Hepatocyte (in vitro differentiated cells): Measurements from ENCODE around the gene GARIN5B. TPM values are rescaled to one million over a fixed set of nuclear protein-coding genes. Genes with fewer than 3 reads are reported as not detected.

ENCODE experiments used
- DNase-seq: peaks from one replicate; pipeline ENCODE4 v3.0.0-alpha.2; 2016; ENCODE audit warnings: low spot score
- H2AFZ ChIP-seq: fragments of 200-600 bp; sonication (generic); 2 replicates; pipeline ENCODE4 v1.6.0; 2016; ENCODE audit warnings: antibody characterized with exemption, mild to moderate bottlenecking
- H3K27ac ChIP-seq: fragments of 200-600 bp; sonication (generic); 2 replicates; pipeline ENCODE4 v1.5.1; 2016; ENCODE audit warnings: mild to moderate bottlenecking
- H3K27me3 ChIP-seq: fragments of 200-600 bp; sonication (generic); 2 replicates; pipeline ENCODE4 v1.6.1; 2016
- H3K36me3 ChIP-seq: fragments of 200-600 bp; sonication (generic); replicated peaks from 2 replicates; pipeline ENCODE4 v1.5.1; 2016; ENCODE audit warnings: low read depth; ENCODE audit not compliant: insufficient read depth
- H3K4me1 ChIP-seq: fragments of 200-600 bp; sonication (generic); 2 replicates; pipeline ENCODE4 v1.5.1; 2016; ENCODE audit warnings: mild to moderate bottlenecking, moderate library complexity; ENCODE audit not compliant: insufficient read depth
- H3K4me2 ChIP-seq: fragments of 200-600 bp; sonication (generic); 2 replicates; pipeline ENCODE4 v1.6.0; 2016
- H3K4me3 ChIP-seq: fragments of 200-600 bp; sonication (generic); 2 replicates; pipeline ENCODE4 v1.5.1; 2016; ENCODE audit warnings: mild to moderate bottlenecking
- H3K79me2 ChIP-seq: fragments of 200-600 bp; sonication (generic); 2 replicates; pipeline ENCODE4 v1.6.0; 2017; ENCODE audit warnings: mild to moderate bottlenecking
- H3K9me2 ChIP-seq: fragments of 200-600 bp; sonication (generic); replicated peaks from 2 replicates; pipeline ENCODE4 v1.6.0; 2017; ENCODE audit warnings: mild to moderate bottlenecking; ENCODE audit not compliant: insufficient read depth
- H3K9me3 ChIP-seq: fragments of 200-600 bp; sonication (generic); 2 replicates; pipeline ENCODE4 v1.5.1; 2016; ENCODE audit warnings: low read depth, mild to moderate bottlenecking
- H4K20me1 ChIP-seq: fragments of 200-600 bp; sonication (generic); 2 replicates; pipeline ENCODE4 v1.6.0; 2016; ENCODE audit warnings: mild to moderate bottlenecking; ENCODE audit not compliant: insufficient read depth, poor library complexity, severe bottlenecking
- EZH2 ChIP-seq: fragments of 200-600 bp; sonication (generic); IDR thresholded peaks from 2 replicates; pipeline ENCODE4 v1.6.1; 2016; ENCODE audit warnings: antibody characterized with exemption, mild to moderate bottlenecking, borderline replicate concordance
- EZH2phosphoT487 ChIP-seq: fragments of 200-600 bp; sonication (generic); IDR thresholded peaks from one replicate; pipeline ENCODE4 v1.6.1; 2018; ENCODE audit warnings: antibody characterized with exemption, mild to moderate bottlenecking, low read depth, moderate library complexity; ENCODE audit not compliant: unreplicated experiment, severe bottlenecking
- WGBS: methylation state at CpG from one replicate; pipeline ENCODE4 v1.1.6; 2016; ENCODE audit warnings: low lambda C conversion rate; ENCODE audit errors: missing lambda C conversion rate; 5-methylcytosine and 5-hydroxymethylcytosine counted together
- polyA plus RNA-seq: library from polyadenylated mRNA; unstranded; fragments of >200 nt; fragmentation: Nextera tagmentation; extraction: Ambion mirVana; gene quantifications from 2 replicates; pipeline ENCODE4 v1.2.1, GENCODE V29; 2016
- total RNA-seq: library from RNA; depleted of rRNA; stranded (reverse); fragments of >200 nt; gene quantifications from 2 replicates; pipeline ENCODE4 v1.2.3, GENCODE V29; 2014
- TF ChIP-seq, protein P1 (sequence below): fragments of 200-600 bp; sonication (generic); IDR thresholded peaks from 2 replicates; pipeline ENCODE4 v1.5.1; 2016; ENCODE audit warnings: antibody characterized with exemption, mild to moderate bottlenecking; ENCODE audit not compliant: poor library complexity

The GARIN5B gene
- total and polyA plus RNA-seq, 2 experiments from 2014 or later = 0.18 TPM; not detected in 1

DNA sequence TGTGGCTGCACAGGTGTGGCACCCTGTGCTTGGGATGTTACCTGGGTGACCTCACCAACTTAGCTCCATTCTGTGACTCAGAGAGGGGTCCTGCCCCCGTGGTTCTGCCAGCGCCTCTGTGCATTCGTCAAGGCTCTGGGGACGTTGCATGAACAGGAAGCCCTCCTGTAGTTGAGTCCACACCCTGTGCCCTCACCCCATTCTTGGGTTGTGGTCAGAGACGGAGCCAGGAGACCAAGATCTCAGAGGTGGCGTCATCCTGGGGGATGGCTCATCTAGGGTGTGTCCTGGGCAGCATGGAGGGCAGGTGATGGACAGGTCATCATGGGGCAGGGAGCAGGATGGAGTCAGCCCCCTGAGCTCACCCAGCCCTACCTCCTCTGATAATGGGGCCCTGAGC, 11.0 kb downstream of the GARIN5B start:
- Histone ChIP-seq H3K27ac (no peak overlapping the region), H3K4me2 (no peak overlapping the region), H3K9me3 (no peaks in the 10 kb centered on the region), H3K9me2 (no peaks in the 10 kb centered on the region), H3K27me3 (peaks cover 50% of the 10 kb centered on the region), H3K79me2 (no peaks in the 10 kb centered on the region), H3K4me3 (no peak overlapping the region), H4K20me1 (no peaks in the 10 kb centered on the region), H3K36me3 (no peaks in the 10 kb centered on the region), H2AFZ (no peak overlapping the region), H3K4me1 (peaks cover 14% of the 10 kb centered on the region)
- TF ChIP-seq EZH2phosphoT487 = no peak
- no peak for TF ChIP-seq EZH2
- 85% methylated on average over 6 of the region's 6 CpGs for WGBS
- no peak for DNase-seq

DNA sequence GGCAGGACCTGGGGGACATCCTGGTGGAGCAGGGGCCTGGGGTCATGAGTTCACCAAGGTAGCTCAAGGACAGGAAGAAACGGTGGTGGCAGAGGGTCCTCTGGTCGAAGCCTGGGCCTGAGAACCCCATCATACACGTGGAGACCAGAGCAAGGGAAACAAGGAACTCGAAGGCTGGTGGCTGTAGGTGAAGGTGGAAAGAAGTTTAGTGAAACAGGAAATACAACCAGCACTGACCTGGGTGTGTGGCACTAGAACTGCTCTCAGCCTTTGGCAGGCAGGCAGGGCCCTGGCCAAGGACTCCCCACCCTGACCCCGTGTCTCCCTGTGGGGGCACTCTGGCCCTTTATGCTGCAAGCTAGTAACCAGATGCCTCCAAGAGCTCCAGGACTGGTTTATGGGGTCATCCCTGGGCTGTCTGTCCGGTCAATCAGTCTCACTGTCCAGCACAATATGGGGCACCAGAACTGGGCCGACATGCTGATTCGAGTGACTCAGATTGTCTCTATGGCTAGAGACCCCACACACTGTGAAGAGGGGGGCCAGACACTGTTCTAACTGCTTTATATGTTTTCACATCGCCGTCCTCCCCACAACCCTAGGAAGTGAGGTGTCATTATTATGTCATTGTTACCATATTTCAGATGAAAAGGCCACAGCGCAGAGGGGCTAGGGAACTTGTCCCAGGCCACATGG, 12.3 kb downstream of the GARIN5B start:
- no peak overlapping the region for H3K27ac ChIP-seq
- 87% methylated on average over 11 of the region's 11 CpGs for WGBS
- peaks cover 38% of the 10 kb centered on the region for H3K27me3 ChIP-seq

DNA sequence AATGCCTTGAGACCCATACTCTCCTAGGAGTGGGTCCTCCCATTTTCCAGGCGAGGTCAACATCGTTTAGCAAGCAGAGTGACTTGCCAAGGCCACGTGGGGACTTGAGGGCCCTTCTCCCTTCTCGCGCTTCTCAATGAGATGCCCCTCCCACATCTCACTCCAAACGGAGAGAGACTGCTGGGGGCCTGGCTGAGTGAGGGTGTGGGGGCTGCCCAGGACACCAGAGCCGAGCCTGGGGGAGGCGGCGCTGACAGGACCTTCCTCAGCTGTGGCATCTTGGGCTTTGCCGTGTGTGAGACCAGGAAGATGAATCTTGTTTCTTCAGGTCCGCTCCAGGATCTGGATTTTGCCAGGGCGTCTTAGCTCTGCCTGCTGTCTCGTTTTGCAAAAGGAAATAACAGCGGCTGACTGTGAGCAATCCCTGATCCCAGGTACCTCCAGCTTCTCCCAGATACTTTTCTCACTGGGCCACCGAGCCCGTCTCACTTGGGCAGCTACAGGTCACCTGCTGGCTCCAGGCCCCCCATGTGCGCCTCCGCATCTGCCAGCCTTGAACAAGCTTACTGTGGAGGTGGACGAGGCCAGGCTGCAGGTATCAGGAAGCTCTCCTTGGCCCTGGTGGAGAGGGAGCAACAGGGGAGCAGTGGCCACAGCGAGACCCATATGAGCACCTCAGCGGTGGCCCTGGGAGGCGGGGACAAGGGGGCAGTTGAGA, 14.6 kb downstream of the GARIN5B start:
- Histone ChIP-seq H3K4me1 (peaks cover 3% of the 10 kb centered on the region), H3K36me3 (no peaks in the 10 kb centered on the region), H3K9me2 (no peaks in the 10 kb centered on the region), H3K27me3 (peaks cover 21% of the 10 kb centered on the region), H3K4me2 (no peak overlapping the region), H3K79me2 (no peaks in the 10 kb centered on the region), H3K4me3 (no peak overlapping the region), H2AFZ (no peak overlapping the region), H3K27ac (no peak overlapping the region), H3K9me3 (no peaks in the 10 kb centered on the region), H4K20me1 (no peaks in the 10 kb centered on the region)
- 57% methylated on average over 22 of the region's 22 CpGs for WGBS
- no peak for DNase-seq
- TF ChIP-seq EZH2 (no peak), EZH2phosphoT487 (no peak)
- TF ChIP-seq, protein P1, sequence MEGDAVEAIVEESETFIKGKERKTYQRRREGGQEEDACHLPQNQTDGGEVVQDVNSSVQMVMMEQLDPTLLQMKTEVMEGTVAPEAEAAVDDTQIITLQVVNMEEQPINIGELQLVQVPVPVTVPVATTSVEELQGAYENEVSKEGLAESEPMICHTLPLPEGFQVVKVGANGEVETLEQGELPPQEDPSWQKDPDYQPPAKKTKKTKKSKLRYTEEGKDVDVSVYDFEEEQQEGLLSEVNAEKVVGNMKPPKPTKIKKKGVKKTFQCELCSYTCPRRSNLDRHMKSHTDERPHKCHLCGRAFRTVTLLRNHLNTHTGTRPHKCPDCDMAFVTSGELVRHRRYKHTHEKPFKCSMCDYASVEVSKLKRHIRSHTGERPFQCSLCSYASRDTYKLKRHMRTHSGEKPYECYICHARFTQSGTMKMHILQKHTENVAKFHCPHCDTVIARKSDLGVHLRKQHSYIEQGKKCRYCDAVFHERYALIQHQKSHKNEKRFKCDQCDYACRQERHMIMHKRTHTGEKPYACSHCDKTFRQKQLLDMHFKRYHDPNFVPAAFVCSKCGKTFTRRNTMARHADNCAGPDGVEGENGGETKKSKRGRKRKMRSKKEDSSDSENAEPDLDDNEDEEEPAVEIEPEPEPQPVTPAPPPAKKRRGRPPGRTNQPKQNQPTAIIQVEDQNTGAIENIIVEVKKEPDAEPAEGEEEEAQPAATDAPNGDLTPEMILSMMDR = no peak

More for the DNA sequence above, 12.3 kb downstream of the GARIN5B start:
- Histone ChIP-seq H3K79me2 (no peaks in the 10 kb centered on the region), H3K4me1 (peaks cover 14% of the 10 kb centered on the region), H3K4me2 (no peak overlapping the region), H3K9me3 (no peaks in the 10 kb centered on the region), H2AFZ (no peak overlapping the region), H3K9me2 (no peaks in the 10 kb centered on the region), H4K20me1 (no peaks in the 10 kb centered on the region), H3K4me3 (no peak overlapping the region), H3K36me3 (no peaks in the 10 kb centered on the region)
- TF ChIP-seq, protein P1 = no peak
- no peak for DNase-seq

DNA sequence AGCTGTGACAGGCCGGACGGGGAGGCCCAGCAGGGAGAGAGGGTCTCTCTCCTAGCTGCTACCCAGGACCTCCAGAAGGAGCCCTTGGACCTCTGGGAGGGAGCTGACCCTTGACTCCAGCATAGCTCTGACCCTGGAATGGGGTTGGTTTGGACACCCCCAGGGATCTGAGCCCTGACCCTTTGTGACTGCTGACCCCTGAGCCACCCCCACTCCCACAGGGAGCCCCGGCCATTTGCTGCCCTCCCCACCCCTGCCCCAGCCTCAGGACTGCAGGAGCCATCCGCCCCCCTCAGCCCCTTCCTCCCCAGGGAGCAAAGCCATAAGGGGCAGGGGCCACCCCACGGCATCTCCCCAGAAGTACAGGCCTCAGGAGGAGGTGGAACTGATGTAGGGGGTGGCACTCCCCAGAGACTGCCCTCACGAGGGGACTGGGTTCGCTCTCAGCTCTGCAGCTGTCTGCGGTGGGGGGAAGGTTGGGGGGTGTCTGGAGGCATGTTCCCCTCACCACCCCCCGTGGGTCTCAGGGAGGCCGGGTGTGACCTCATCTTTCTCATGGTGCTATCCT, 15.5 kb downstream of the GARIN5B start:
- H3K27me3 ChIP-seq = peaks cover 11% of the 10 kb centered on the region
- H3K9me3 ChIP-seq = no peaks in the 10 kb centered on the region
- H2AFZ ChIP-seq = no peak overlapping the region
- no peaks in the 10 kb centered on the region for H3K79me2 ChIP-seq
- no peaks in the 10 kb centered on the region for H3K9me2 ChIP-seq
- H3K27ac ChIP-seq = no peak overlapping the region
- DNase-seq = no peak
- H3K4me3 ChIP-seq = no peak overlapping the region
- no peak for TF ChIP-seq EZH2phosphoT487
- no peak for TF ChIP-seq EZH2
- TF ChIP-seq, protein P1 = no peak
- no peaks in the 10 kb centered on the region for H3K36me3 ChIP-seq
- H4K20me1 ChIP-seq = no peaks in the 10 kb centered on the region
- 94% methylated on average over 8 of the region's 10 CpGs for WGBS
- H3K4me2 ChIP-seq = no peak overlapping the region
- no peaks in the 10 kb centered on the region for H3K4me1 ChIP-seq
